HG02885 (cell line): ENCODE results near the gene KERA.

Experiments
- ATAC-seq: cut with Tn5 transposase; IDR thresholded peaks from one replicate; pipeline ENCODE4 v1.9.1; 2021; ENCODE audit warnings: mild to moderate bottlenecking; ENCODE audit not compliant: unreplicated experiment, poor library complexity

KERA gene

DNA sequence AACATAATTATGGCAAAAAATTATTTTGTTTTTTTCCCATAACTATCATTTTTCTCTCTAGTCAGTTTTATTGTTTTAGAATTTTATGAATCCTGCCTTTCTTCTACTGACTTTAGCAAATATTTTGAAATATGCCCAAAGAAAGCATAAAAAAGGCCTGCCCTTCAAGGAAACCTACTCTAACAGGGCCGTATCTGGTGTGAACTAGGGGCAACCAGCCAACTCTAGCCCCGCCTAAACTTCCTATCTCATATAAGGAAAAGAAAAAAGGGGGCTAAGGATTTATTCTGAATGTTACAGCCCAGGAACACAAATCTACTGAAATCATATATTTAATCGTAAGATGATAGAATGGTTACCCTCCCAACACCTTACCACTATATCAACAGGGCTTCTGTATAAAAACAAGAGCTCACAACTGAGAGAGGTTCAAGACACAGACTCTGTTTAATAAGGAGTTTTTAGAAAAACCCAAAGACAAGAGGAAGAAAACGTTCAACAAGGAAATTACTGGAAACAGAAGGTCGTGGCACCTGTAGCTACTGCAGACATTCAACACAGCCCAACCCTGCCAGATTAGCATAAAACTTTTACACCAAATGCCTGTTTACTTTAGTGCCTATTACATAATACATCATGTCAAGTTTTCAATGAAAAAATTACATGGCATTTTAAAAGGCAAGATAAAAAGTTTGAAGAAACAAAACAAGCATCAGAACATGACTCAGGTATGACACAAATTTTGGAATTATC, 40.1 kb downstream of the KERA start:
- no peak for ATAC-seq

DNA sequence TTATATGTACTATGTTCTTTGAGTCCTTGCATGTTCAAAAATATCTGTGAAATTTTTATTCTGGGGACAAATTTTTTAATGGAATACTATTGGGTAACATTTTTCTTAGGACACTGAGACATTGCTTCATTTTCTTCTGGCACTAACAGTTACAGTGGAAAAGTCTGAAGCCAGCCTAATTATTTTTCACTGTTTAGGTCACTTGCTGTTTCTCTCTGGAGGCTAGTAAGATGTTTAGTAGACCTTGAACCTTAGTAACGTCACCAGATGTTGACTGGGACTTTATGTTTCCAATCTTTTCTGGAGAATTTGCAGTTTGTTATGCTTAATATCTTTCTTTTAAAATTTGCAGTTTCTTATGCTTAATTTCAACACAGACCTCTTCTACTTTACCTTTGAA, 40.8 kb downstream of the KERA start:
- ATAC-seq: no peak

DNA sequence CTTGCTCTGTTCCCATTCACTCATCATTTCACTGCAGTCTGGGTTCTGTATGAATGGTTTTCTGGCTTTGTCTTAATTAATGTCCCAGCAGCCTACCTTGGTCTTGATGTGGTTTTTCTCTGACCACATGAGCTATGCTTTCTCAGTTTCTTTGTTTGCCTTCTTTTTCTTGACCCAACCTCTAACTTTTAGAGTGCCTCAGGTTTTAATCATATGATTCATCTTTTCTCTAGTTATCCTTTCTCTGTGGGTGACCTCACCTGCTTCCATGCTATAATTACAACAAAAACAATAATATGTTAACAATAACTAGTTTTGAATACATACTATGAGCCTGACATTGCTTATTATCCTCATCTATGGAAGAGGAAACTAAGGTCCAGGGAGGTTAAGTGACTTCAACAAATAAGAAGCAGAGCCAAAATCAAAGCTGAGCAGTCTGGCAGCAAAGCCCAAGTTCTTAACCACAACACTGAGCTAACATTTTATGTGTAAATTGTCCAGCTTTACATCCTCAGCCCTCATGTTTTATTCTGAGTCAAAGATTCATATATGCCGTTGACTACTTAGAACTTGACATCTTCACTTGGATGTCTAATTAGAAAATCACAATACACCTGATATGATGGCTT, 48.4 kb downstream of the KERA start:
- peak; percentile 90 for ATAC-seq

DNA sequence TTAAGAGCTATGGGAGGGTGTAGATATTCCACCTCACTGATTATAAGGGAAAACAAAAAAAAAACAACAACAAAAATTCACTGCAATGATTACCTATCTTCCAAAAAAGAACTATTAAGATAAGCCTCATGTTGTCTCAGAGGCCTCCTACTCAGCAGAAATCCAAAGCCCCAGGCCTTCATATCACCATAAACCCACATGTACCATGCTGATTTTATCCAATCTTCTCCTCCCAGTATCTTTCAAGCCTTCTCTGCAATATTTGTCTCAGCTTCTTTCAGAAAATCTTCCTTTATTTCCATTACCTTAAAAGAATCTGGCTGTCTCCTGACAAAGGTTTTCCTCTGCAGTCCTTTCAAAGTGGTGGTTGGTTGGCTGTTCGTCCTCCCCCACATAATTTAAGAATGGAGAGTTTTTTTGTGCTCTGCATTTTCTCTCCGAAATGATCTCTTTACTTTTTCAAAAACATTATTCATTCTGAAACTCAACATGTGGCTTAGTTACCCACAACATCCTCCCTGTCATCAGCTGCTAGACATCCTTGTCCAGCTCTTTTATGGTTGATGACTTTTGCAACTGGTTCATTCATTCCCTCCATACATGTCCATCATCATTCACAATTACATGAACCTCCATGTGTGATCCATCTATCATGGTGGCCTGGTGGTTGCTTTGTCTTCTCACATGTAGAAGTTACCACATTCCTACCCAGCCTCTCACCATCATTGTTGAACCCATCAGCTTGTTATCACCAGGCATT, 50.1 kb downstream of the KERA start:
- ATAC-seq: peak; percentile 76

- ATAC-seq: no peak
Measured at GRCh38 chr12:91004872-91005271, 53.0 kb downstream of the KERA start, which contains the start of gene EPYC. EPYC (minus strand) TSS chr12:91004972; CDS start chr12:91002565, 2,407 bp downstream.

- ATAC-seq: no peak
Measured at GRCh38 chr12:91003737-91004136, 54.1 kb downstream of the KERA start.

- no peak for ATAC-seq
Measured at GRCh38 chr12:91001306-91001705, 56.5 kb downstream of the KERA start.
